GM18511 (cell line): Measurements from ENCODE around the gene ABCB4.
"Not testable (repeated sequence)": the region's sequence is repeated elsewhere in the genome, so short reads cannot be mapped to it uniquely, and the experiment has no call there.

Experiments used
- ATAC-seq: cut with Tn5 transposase; IDR thresholded peaks from one replicate; pipeline ENCODE4 v1.9.1; 2021; ENCODE audit warnings: mild to moderate bottlenecking, moderate library complexity; ENCODE audit not compliant: unreplicated experiment

ABCB4 gene

DNA sequence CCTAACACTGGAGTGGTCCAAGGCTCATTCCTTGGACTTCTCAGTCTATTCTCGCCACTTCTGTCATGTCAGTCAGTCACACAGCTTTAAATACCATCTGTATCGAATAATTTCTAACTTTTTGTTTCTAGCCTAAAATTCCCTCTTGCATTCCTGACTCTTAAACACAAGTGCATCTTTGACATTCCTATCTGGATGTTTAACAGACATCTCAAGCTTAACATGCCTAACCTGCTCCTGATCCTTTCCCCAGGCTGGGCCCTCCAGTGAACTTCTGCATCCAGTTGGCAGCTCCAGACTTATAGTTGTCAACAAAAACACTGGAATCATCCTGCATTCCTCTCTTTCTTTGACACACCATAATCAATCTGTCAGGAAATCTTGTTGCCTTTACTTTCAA lies 4.5 kb upstream of the ABCB4 start:
- no peak for ATAC-seq

DNA sequence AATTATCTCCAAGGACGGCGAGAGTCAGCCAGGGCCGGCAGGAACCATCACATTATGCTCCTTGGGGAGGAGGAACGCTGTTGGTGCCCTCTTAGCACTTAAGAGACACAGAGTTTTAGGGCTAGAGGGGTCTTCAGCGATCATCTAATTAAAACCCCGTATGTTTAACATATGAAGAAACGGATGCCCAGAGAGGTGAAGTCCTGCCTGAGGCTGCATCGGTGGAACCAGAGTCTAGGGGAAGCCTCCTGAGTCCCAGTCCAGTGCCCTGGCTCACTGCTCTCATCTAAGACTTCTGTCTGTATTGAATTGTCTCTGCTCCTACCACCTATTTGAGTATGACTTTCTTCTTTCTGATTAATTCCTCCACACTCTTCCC lies 688 bp upstream of the ABCB4 start:
- no peak for ATAC-seq

DNA sequence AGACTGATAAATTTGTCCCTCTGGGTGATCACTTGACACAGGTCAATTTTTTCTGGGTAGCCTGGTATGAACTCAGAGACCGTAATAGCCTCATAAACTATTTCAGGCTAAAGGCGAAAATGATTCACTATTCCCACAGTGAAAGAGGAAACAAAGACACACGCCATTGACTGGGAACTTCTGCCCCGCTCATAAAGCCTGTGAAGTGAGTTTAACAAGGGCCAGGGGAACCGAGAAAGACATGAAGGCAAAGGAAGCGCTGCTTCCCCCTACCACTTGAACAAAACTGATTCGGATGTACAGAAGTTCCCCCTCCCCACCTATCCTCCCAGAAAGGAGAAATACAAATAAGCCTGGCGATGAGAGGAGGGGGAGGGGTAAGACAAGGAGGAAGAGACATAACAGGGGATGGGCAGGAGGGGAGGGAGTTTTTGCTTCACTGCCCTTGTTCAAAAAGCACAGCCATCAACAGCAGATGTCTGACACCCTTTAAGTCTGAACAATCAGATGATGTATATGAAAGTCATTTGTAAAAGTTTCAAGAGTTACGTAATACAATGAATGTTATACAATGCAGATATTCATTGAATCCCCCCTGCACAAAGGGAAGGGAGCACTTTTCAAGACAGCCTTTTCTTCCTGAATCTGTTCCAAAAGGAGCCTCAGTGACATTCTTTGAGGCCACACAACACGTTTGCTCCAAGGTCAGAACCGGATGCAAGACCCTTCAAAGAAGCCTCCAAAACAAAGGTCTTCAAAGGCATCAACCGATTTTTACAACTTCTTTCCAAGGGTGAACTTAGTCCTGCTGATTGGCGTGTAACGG lies 734 bp downstream of the ABCB4 start:
- ATAC-seq = peak; percentile 73

DNA sequence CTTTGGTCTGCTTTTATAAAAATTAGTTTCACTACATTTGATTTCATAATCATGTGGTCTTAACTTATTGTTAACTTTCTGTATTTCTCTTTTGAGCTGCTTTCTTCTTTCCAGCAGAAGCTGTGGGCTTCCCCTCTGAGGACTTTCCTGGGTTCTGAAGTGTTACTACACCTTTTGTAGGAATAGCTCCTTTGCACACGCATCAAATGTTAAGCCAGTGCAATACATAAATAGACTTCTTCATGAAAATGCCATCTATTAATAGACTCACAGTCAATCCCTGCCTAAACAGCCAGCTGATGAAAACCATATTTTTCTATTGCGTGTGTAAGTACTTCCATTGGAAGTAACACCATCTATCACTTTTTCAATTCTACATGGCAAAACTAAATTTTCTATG lies 1.5 kb downstream of the ABCB4 start:
- peak; percentile 8 for ATAC-seq

DNA sequence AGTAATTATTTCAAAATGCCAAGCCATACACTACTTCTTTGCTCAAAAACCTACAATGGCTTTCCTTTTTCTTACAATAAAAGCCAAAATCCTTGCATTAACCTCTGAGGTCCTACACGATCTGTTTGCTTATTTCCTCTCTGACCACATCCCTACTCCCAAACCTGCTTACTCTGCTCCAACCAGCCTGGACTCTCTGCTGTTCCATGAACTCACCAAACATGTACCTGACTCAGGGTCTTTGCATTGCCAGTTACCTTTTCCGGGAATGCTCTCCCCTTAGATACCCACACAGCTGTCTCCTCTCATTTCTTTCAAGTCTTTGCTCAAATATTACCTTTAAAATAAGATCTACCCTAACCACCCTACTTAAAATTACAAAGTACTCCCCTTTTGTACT lies 2.3 kb downstream of the ABCB4 start:
- ATAC-seq = no peak

- no peak for ATAC-seq
Measured at GRCh38 chr7:87471473-87471872, 4.0 kb downstream of the ABCB4 start.

GRCh38 chr7:87469204-87469603 lies 6.3 kb downstream of the ABCB4 start:
- not testable (repeated sequence) for ATAC-seq

- ATAC-seq = not testable (repeated sequence)
Measured at GRCh38 chr7:87465534-87465880, 10.0 kb downstream of the ABCB4 start.

DNA sequence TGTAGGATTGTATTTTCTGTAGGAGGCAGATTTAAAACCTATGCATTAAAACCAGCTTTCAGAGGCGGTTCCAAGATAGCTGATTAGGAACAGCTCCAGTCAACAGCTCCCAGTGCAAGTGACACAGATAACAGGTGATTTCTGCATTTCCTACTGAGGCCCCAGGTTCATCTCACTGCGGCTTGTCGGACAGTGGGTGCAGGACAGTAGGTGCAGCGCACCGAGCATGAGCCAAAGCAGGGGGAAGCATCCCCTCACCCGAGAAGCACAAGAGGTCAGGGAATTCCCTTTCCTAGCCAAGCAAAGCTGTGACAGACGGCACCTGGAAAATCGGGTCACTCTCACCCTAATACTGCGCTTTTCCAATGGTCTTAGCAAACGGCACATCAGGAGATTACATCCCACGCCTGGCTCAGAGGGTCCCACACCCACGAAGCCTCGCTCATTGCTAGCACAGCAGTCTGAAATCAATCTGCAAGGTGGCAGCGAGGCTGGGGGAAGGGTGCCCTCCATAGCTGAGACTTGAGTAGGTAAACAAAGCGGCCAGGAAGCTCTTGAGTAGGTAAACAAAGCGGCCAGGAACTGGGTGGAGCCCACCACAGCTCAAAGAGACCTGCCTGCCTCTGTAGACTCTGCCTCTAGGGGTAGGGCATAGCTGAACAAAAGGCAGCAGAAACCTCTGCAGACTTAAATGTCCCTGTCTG lies 10.5 kb downstream of the ABCB4 start:
- ATAC-seq = not testable (repeated sequence)

- ATAC-seq = no peak
Measured at GRCh38 chr7:87463982-87464381, 11.5 kb downstream of the ABCB4 start.

DNA sequence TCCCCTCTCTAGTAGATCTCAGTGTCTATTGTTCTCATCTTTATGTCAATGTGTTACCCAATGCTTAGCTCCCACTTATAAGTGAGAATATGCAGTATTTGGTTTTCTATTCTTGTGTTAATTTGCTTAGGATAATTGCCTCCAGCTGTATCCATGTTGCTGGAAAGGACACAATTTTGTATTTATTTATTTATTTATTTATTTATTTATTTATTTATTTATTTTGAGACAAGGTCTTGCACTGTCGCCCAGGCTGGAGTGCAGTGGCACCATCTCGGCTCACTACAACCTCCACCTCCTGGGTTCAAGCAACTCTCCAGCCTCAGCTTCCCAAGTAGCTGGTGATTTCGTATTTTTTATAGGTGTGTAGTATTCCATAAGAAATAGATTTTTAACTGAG lies 15.0 kb downstream of the ABCB4 start:
- not testable (repeated sequence) for ATAC-seq

- no peak for ATAC-seq
Measured at GRCh38 chr7:87459941-87460340, 15.5 kb downstream of the ABCB4 start.

GRCh38 chr7:87458148-87458547 lies 17.3 kb downstream of the ABCB4 start:
- ATAC-seq = no peak

DNA sequence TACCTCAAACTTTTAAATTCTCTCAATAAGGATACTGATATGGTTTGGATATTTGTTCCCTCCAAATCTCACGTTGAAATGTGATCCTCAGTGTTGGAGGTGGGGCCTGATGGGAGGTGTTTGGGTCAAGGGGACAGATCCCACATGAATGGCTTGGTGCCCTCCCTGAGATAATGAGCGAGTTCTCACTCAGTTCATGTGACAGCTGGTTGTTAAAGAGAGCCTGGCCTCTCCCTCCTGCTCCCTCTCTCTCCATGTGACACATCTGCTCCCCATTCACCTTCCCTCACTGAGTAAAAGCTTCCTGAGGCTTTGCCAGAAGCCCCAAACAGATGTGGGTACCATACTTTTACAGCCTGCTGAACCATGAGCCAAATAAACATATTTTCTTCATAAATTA lies 19.2 kb downstream of the ABCB4 start:
- no peak for ATAC-seq

GRCh38 chr7:87452279-87452678 lies 23.2 kb downstream of the ABCB4 start:
- no peak for ATAC-seq

GRCh38 chr7:87451187-87451586 lies 24.3 kb downstream of the ABCB4 start:
- ATAC-seq = no peak

DNA sequence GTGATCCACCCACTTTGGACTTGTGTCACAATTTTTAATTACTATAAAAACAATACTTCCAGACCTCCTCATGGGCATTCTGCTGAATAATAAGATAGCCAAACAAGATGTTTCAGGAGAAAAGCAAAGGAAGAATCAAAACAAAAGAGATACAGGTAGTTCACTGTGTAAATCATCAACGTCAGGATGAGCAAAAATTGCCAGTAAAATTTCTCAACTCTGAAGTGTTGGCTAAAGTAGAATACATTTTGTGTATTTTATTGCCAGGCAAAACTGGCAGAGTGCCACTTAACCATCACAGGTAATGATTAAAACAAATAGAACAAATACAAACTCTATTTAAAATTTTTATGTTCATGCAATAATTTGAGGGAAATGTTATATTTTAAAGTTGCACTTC lies 24.8 kb downstream of the ABCB4 start:
- ATAC-seq = no peak

DNA sequence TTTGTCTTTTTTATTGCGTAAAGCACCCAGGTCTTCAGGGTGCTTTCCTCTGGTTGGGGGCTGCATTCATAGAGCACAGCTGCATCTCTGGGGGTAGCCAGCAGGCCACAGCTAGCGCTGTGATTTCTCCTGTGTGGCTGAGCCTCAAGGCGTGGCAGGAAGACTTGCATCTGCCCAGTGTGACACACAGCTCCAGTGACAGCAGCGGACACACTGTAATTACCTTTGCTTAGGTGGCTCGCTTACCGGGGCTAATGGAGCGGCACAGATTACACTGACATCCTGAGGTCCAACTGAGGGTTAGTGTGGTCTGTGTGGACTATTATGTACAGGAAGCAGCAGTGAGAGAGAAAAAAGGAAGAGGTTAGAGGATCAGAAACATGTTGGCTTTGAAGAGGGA lies 27.1 kb downstream of the ABCB4 start:
- ATAC-seq = no peak

DNA sequence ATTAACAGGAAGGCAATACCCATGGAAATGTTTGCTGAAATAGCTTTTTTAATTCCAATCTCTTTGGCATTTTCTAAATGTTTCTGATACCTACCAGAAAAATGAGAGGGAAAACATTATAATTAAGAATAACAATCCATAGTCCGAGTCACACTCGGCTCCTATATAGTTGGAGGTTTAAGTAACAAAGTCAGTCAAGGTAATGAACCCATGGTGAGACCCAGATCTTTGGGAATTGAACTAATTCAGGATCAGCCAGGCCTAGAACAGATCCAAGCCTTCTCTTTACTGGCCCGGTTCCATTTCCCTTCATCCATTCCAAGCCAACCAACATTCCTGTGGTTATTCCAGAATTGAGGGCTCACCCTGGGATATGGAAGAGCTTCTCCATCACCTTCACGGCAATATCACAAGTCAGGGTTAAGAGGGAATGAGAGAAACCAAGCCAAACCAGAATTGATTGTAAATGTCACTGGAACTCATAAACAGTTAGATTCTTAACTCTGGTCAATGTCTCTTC lies 28.3 kb downstream of the ABCB4 start:
- ATAC-seq = no peak

DNA sequence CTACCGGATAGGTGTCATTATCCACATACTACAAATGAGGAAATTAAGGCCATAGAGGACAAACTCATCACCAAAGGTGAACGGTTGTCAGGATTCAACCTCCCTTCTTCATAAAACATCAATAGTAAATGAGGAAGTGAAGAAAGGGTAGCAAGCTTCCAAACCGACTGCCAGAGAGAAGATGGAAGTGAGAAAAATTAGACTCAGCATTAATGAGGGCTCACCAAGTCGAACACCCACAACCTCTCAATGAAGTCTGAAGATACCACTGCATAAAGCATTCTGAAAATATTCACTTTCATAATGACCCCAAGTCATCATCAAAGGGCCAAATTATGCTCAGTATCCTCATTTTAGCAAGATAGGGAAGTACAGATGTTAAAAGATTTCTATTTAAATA lies 29.6 kb downstream of the ABCB4 start:
- ATAC-seq = peak; percentile 98

GRCh38 chr7:87435546-87435945 lies 39.9 kb downstream of the ABCB4 start:
- no peak for ATAC-seq

DNA sequence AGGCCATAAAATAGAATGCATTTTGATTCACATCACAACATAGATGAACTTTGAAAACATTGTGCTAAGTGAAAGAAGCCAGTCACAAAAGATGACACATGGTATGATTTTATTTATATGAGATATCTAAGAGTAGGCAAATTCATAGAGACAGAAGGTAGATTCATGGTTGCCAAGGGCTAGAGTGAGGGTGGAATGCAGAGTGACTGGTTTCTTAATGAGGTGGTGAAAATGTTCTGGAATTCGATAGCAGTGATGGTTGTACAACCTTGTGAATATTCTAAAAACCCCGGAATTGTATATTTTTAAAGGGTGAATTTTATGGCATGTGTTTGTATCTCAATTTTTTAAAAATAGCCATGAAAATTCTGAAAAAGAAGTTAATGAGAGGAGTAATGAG lies 42.9 kb downstream of the ABCB4 start:
- ATAC-seq = no peak
